HFFc6 (cell line): ENCODE results near the gene DYNC1LI2. TPM values are rescaled to one million over a fixed set of nuclear protein-coding genes. Genes with fewer than 3 reads are reported as not detected.

Experiments used
- DNase-seq: peaks from one replicate; pipeline ENCODE4 v3.0.0-alpha.2; 2018
- H3K27ac Mint-ChIP-seq: 2 replicates; pipeline ENCODE4 v1.8.0; 2020; ENCODE audit warnings: mild to moderate bottlenecking, mixed read lengths
- H3K27me3 Mint-ChIP-seq: 2 replicates; pipeline ENCODE4 v1.8.0; 2021; ENCODE audit warnings: mild to moderate bottlenecking, moderate library complexity, mixed read lengths; ENCODE audit not compliant: insufficient read depth
- H3K36me3 Mint-ChIP-seq: 2 replicates; pipeline ENCODE4 v1.8.0; 2021; ENCODE audit warnings: low read depth, mixed read lengths
- H3K4me1 Mint-ChIP-seq: 2 replicates; pipeline ENCODE4 v1.8.0; 2020; ENCODE audit warnings: low read depth, mixed read lengths
- H3K4me3 Mint-ChIP-seq: 2 replicates; pipeline ENCODE4 v1.8.0; 2020; ENCODE audit warnings: mild to moderate bottlenecking, moderate library complexity, mixed read lengths
- H3K9me3 Mint-ChIP-seq: 2 replicates; pipeline ENCODE4 v1.8.0; 2020; ENCODE audit warnings: mild to moderate bottlenecking, mixed read lengths
- total RNA-seq, 6 experiments: library from RNA; stranded (reverse); fragmentation: NEBNext Ultra II Directional; extraction: Animal tissue kit (Norgen Biotek cat#: 25700); gene quantifications; 2 replicates in 1 of 6; 3 replicates in 5 of 6; pipeline ENCODE4 v1.2.3, GENCODE V29; 2021
- TF ChIP-seq, protein P1 (sequence below): fragments of 200-600 bp; sonication (generic); IDR thresholded peaks from 2 replicates; pipeline ENCODE4 v1.5.0; 2021; ENCODE audit warnings: antibody characterized with exemption, mild to moderate bottlenecking

DYNC1LI2 gene
- total RNA-seq, 6 experiments from 2014 or later = 84.7 to 103 (median 99.7) TPM

DNA sequence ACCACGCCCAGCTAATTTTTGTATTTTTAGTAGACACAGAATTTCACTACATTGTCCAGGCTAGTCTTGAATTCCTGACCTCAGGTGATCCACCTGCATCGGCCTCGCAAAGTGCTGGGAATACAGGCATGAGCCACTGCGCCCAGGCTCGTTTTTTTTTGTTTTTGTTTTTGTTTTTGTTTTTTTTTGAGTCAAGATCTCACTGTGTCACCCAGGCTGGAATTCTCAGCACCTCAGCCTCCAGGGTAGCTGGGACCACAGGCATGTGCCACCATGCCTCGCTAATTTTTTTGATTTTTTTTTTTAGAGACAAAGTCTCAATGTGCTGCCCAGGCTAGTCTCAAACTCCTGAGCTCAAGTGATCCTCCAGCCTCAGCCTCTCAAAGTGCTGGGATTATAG is 37.3 kb downstream of the DYNC1LI2 start:
- Mint-ChIP-seq H3K36me3 (no peaks in the 10 kb centered on the region), H3K9me3 (peaks cover 7% of the 10 kb centered on the region), H3K4me3 (no peak overlapping the region), H3K27me3 (peaks cover 8% of the 10 kb centered on the region), H3K4me1 (peaks cover 26% of the 10 kb centered on the region), H3K27ac (no peak overlapping the region)
- DNase-seq = no peak
- TF ChIP-seq, protein P1, sequence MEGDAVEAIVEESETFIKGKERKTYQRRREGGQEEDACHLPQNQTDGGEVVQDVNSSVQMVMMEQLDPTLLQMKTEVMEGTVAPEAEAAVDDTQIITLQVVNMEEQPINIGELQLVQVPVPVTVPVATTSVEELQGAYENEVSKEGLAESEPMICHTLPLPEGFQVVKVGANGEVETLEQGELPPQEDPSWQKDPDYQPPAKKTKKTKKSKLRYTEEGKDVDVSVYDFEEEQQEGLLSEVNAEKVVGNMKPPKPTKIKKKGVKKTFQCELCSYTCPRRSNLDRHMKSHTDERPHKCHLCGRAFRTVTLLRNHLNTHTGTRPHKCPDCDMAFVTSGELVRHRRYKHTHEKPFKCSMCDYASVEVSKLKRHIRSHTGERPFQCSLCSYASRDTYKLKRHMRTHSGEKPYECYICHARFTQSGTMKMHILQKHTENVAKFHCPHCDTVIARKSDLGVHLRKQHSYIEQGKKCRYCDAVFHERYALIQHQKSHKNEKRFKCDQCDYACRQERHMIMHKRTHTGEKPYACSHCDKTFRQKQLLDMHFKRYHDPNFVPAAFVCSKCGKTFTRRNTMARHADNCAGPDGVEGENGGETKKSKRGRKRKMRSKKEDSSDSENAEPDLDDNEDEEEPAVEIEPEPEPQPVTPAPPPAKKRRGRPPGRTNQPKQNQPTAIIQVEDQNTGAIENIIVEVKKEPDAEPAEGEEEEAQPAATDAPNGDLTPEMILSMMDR = no peak

DNA sequence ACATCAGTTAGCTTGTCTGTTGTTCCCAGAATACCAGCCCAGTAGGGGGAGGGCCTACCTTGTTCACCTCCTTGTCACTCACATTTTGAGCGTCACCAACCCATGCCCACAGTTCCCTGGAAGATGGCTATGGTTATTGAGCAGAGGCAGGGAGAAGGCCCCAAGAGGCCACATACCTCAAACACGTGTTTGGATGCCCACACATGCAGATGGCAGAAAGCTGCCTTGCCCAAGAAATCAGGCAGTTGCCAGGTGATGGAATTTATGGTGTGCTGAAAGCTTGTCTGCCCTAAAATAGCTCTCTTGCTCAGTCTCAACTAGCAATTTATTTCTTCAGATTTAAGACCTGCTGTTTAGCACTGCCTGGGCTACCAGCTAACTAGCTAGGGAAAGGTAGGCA is 38.3 kb downstream of the DYNC1LI2 start:
- DNase-seq = no peak
- no peak overlapping the region for H3K27ac Mint-ChIP-seq
- no peak overlapping the region for H3K4me3 Mint-ChIP-seq
- peaks cover 8% of the 10 kb centered on the region for H3K27me3 Mint-ChIP-seq
- peaks cover 7% of the 10 kb centered on the region for H3K9me3 Mint-ChIP-seq
- H3K36me3 Mint-ChIP-seq = no peaks in the 10 kb centered on the region
- H3K4me1 Mint-ChIP-seq = peaks cover 21% of the 10 kb centered on the region
- TF ChIP-seq, protein P1 = no peak

DNA sequence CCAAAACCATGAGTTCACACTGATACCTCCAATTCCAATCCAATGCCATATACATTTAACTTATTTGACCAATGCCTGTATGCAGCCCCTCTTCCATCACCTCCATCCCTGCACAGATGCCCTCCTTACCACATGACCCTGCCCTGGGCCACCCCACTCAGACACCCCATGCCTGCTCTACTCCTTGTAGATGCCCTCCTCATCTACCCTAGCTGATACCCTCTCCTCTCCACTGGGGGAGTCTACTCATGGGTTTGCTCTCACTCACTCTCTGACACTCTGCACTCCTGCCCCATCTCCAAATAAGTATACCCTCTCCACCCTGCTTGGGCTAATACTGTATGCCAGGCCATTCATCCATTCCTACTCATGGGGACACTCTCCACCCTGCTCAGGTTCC is 38.9 kb downstream of the DYNC1LI2 start:
- peaks cover 15% of the 10 kb centered on the region for H3K4me1 Mint-ChIP-seq
- no peak overlapping the region for H3K27ac Mint-ChIP-seq
- peaks cover 7% of the 10 kb centered on the region for H3K9me3 Mint-ChIP-seq
- no peaks in the 10 kb centered on the region for H3K36me3 Mint-ChIP-seq
- TF ChIP-seq, protein P1 = no peak
- no peak for DNase-seq
- H3K27me3 Mint-ChIP-seq = peaks cover 8% of the 10 kb centered on the region
- no peak overlapping the region for H3K4me3 Mint-ChIP-seq

DNA sequence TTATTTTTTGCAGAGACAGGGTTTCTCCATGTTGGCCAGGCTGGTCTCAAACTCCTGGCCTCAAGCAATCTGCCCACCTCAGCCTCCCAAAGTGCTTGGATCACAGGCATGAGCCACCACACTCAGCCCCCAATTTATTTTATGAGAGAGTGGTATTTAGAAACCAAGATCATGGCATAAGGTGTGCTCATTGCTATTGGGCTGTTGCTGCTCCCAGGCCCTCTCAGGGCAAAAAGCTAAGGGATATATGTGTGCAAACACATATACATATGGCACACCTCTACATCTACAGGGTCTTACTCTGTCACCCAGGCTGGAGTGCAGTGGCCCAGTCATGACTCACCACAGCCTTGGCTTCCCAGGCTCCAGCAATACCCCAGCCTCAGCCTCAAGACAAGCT is 39.8 kb downstream of the DYNC1LI2 start:
- DNase-seq = no peak
- no peak overlapping the region for H3K4me3 Mint-ChIP-seq
- peaks cover 8% of the 10 kb centered on the region for H3K4me1 Mint-ChIP-seq
- peaks cover 7% of the 10 kb centered on the region for H3K27me3 Mint-ChIP-seq
- H3K27ac Mint-ChIP-seq = no peak overlapping the region
- no peaks in the 10 kb centered on the region for H3K36me3 Mint-ChIP-seq
- peaks cover 7% of the 10 kb centered on the region for H3K9me3 Mint-ChIP-seq
- TF ChIP-seq, protein P1 = no peak

DNA sequence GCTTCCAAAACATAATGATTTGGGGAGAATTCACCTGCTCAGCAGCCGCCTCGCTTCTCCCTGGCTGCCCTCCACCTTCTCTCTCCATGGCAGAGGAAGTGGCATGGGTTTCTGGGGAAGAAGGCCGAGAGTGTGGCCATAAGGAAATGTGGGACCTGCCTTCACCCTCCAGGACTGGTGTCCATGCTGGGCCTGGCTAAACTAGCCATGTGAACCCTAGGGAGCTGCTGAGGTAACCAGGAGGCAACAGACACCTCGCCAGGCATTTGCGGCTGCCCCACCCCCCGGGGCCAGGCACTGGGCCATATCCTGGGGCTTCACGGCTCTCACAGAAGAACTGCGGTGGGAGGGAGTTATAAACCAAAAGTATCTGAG is 44.9 kb downstream of the DYNC1LI2 start:
- no peak for DNase-seq
- H3K36me3 Mint-ChIP-seq = no peaks in the 10 kb centered on the region
- peaks cover 4% of the 10 kb centered on the region; the same call in 1 of the 2 replicates for H3K27me3 Mint-ChIP-seq
- TF ChIP-seq, protein P1 = no peak
- H3K27ac Mint-ChIP-seq = no peak overlapping the region
- no peak overlapping the region for H3K4me3 Mint-ChIP-seq
- H3K9me3 Mint-ChIP-seq = no peaks in the 10 kb centered on the region
- peaks cover 27% of the 10 kb centered on the region for H3K4me1 Mint-ChIP-seq
